Measurements from ENCODE around the gene RAPGEF6.

The RAPGEF6 gene

GRCh38 chr5:131396630-131397273 lies 238.3 kb downstream of the RAPGEF6 start:
- no peak for DNase-seq (ENCODE audit: low read depth)
- H3K4me3 ChIP-seq (ENCODE audit: low read depth, low read length) = no peak overlapping the region
- no peak for TF ChIP-seq CTCF (IDR thresholded peaks at IDR 0.05; ENCODE audit: insufficient read depth, low read depth, low read length, missing control alignments)

GRCh38 chr5:131396015-131396414 lies 239.0 kb downstream of the RAPGEF6 start:
- no peak for TF ChIP-seq CTCF (IDR thresholded peaks at IDR 0.05; ENCODE audit: insufficient read depth, low read depth, low read length, missing control alignments)
- H3K4me3 ChIP-seq (ENCODE audit: low read depth, low read length) = no peak overlapping the region
- peak; percentile 70 for DNase-seq (ENCODE audit: low read depth)

- peak; percentile 67 for DNase-seq (ENCODE audit: low read depth)
- no peak for TF ChIP-seq CTCF (IDR thresholded peaks at IDR 0.05; ENCODE audit: insufficient read depth, low read depth, low read length, missing control alignments)
- H3K4me3 ChIP-seq (ENCODE audit: low read depth, low read length) = no peak overlapping the region; the same call in 1 of the 2 replicates
Measured at GRCh38 chr5:131394128-131394527, 240.9 kb downstream of the RAPGEF6 start.

GRCh38 chr5:131393498-131393968 lies 241.5 kb downstream of the RAPGEF6 start:
- no peak for DNase-seq (ENCODE audit: low read depth)
- TF ChIP-seq CTCF (IDR thresholded peaks at IDR 0.05; ENCODE audit: insufficient read depth, low read depth, low read length, missing control alignments) = no peak
- no peak overlapping the region; the same call in 1 of the 2 replicates for H3K4me3 ChIP-seq (ENCODE audit: low read depth, low read length)

- no peak for TF ChIP-seq CTCF (IDR thresholded peaks at IDR 0.05; ENCODE audit: insufficient read depth, low read depth, low read length, missing control alignments)
- DNase-seq (ENCODE audit: low read depth) = no peak
- no peak overlapping the region for H3K4me3 ChIP-seq (ENCODE audit: low read depth, low read length)
Measured at GRCh38 chr5:131392466-131393095, 242.4 kb downstream of the RAPGEF6 start.

GRCh38 chr5:131389869-131390265 lies 245.2 kb downstream of the RAPGEF6 start:
- H3K4me3 ChIP-seq (ENCODE audit: low read depth, low read length) = no peak overlapping the region
- no peak for DNase-seq (ENCODE audit: low read depth)
- TF ChIP-seq CTCF (IDR thresholded peaks at IDR 0.05; ENCODE audit: insufficient read depth, low read depth, low read length, missing control alignments) = no peak
